ENCODE results near the gene ANKRD34C. TPM values are rescaled to one million over a fixed set of nuclear protein-coding genes. Genes with fewer than 3 reads are reported as not detected.

ANKRD34C gene
- total RNA-seq, 1 experiment from 2014 or later: not detected

DNA sequence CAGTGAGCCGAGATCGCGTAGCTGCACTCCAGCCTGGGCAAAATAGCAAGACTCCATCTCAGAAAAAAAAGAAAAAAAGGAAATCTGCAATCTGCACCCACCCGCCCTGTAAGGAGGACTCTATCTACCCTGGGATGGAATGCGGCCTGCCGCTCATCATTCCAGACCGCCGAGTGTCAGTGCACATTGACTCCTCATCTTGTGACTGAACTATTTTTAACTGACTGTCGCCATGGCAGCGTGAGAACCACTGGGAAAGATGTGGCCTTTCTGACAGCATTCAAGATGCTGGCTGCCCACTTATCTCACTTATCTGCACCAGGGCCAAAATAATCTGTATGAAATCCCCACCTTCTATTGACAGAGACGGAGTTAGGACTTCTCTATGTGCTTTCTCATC is 38.8 kb upstream of the ANKRD34C start (continued):
- TF ChIP-seq, protein P1, sequence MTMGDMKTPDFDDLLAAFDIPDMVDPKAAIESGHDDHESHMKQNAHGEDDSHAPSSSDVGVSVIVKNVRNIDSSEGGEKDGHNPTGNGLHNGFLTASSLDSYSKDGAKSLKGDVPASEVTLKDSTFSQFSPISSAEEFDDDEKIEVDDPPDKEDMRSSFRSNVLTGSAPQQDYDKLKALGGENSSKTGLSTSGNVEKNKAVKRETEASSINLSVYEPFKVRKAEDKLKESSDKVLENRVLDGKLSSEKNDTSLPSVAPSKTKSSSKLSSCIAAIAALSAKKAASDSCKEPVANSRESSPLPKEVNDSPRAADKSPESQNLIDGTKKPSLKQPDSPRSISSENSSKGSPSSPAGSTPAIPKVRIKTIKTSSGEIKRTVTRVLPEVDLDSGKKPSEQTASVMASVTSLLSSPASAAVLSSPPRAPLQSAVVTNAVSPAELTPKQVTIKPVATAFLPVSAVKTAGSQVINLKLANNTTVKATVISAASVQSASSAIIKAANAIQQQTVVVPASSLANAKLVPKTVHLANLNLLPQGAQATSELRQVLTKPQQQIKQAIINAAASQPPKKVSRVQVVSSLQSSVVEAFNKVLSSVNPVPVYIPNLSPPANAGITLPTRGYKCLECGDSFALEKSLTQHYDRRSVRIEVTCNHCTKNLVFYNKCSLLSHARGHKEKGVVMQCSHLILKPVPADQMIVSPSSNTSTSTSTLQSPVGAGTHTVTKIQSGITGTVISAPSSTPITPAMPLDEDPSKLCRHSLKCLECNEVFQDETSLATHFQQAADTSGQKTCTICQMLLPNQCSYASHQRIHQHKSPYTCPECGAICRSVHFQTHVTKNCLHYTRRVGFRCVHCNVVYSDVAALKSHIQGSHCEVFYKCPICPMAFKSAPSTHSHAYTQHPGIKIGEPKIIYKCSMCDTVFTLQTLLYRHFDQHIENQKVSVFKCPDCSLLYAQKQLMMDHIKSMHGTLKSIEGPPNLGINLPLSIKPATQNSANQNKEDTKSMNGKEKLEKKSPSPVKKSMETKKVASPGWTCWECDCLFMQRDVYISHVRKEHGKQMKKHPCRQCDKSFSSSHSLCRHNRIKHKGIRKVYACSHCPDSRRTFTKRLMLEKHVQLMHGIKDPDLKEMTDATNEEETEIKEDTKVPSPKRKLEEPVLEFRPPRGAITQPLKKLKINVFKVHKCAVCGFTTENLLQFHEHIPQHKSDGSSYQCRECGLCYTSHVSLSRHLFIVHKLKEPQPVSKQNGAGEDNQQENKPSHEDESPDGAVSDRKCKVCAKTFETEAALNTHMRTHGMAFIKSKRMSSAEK (CRISPR knock-in tag; IDR thresholded peaks at IDR 0.05; ENCODE audit: borderline replicate concordance): no peak
- TF ChIP-seq FOXJ3 (CRISPR knock-in tag; IDR thresholded peaks at IDR 0.05; ENCODE audit: borderline replicate concordance) (no peak), EMX1 (CRISPR knock-in tag; IDR thresholded peaks at IDR 0.05) (no peak), PREB (CRISPR knock-in tag; IDR thresholded peaks at IDR 0.05; ENCODE audit: borderline replicate concordance) (no peak), NR2C2 (CRISPR knock-in tag; IDR thresholded peaks at IDR 0.05) (no peak)
- TF ChIP-seq, protein P2, sequence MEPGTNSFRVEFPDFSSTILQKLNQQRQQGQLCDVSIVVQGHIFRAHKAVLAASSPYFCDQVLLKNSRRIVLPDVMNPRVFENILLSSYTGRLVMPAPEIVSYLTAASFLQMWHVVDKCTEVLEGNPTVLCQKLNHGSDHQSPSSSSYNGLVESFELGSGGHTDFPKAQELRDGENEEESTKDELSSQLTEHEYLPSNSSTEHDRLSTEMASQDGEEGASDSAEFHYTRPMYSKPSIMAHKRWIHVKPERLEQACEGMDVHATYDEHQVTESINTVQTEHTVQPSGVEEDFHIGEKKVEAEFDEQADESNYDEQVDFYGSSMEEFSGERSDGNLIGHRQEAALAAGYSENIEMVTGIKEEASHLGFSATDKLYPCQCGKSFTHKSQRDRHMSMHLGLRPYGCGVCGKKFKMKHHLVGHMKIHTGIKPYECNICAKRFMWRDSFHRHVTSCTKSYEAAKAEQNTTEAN (CRISPR knock-in tag; IDR thresholded peaks at IDR 0.05): no peak
- TF ChIP-seq, protein P3, sequence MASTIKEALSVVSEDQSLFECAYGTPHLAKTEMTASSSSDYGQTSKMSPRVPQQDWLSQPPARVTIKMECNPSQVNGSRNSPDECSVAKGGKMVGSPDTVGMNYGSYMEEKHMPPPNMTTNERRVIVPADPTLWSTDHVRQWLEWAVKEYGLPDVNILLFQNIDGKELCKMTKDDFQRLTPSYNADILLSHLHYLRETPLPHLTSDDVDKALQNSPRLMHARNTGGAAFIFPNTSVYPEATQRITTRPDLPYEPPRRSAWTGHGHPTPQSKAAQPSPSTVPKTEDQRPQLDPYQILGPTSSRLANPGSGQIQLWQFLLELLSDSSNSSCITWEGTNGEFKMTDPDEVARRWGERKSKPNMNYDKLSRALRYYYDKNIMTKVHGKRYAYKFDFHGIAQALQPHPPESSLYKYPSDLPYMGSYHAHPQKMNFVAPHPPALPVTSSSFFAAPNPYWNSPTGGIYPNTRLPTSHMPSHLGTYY (CRISPR knock-in tag; IDR thresholded peaks at IDR 0.05): no peak

DNA sequence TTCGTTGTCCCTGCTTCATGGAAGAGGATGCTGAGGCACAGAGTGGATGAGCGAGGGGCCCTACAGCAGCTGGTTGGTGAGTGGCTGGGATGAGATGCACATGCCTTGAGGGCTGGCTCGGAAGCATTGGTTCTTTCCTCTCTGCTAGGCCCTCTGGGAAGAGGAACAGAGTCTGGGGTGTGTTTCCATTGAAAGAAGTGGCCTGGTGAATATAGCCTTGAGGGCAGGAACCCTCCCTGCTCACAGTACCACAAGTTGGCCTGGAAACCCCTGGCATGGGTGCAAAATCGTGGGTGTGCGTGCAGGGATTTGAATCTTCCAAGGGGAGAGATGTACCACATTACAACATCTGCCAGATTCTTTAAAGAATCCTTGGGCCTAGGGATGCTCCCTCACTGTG is 37.6 kb upstream of the ANKRD34C start:
- DNase-seq (ENCODE audit: low spot score) (no peak), ATAC-seq (no peak)
- Mint-ChIP-seq H3K27ac (no peak overlapping the region), H3K9me3 (peaks cover 3% of the 10 kb centered on the region; the same call in 1 of the 2 replicates), H3K4me1 (peaks cover 4% of the 10 kb centered on the region), H3K27me3 (ENCODE audit: low read depth) (no peaks in the 10 kb centered on the region; the same call in 1 of the 2 replicates), H3K4me3 (no peak overlapping the region), H3K36me3 (no peaks in the 10 kb centered on the region)
- ChIA-PET CTCF (no interaction called here), POLR2A (no interaction called here)
- TF ChIP-seq ZNF281 (CRISPR knock-in tag; IDR thresholded peaks at IDR 0.05) (no peak), SP1 (CRISPR knock-in tag; conservative IDR thresholded peaks at IDR 0.05) (no peak), EMX1 (CRISPR knock-in tag; IDR thresholded peaks at IDR 0.05) (no peak), ZNF317 (CRISPR knock-in tag; IDR thresholded peaks at IDR 0.05; ENCODE audit: borderline replicate concordance, low read depth) (no peak)

- Mint-ChIP-seq H3K4me1 (no peaks in the 10 kb centered on the region), H3K9me3 (no peaks in the 10 kb centered on the region), H3K36me3 (no peaks in the 10 kb centered on the region), H3K27ac (no peak overlapping the region), H3K27me3 (ENCODE audit: low read depth) (no peaks in the 10 kb centered on the region), H3K4me3 (no peak overlapping the region)
- CTCF ChIA-PET: no interaction called here
- POLR2A ChIA-PET: no interaction called here
- no peak for ATAC-seq
- DNase-seq (ENCODE audit: low spot score): no peak
- TF ChIP-seq E2F1 (CRISPR knock-in tag; IDR thresholded peaks at IDR 0.05) (no peak), ZNF671 (CRISPR knock-in tag; IDR thresholded peaks at IDR 0.05) (no peak)
- TF ChIP-seq, protein P4, sequence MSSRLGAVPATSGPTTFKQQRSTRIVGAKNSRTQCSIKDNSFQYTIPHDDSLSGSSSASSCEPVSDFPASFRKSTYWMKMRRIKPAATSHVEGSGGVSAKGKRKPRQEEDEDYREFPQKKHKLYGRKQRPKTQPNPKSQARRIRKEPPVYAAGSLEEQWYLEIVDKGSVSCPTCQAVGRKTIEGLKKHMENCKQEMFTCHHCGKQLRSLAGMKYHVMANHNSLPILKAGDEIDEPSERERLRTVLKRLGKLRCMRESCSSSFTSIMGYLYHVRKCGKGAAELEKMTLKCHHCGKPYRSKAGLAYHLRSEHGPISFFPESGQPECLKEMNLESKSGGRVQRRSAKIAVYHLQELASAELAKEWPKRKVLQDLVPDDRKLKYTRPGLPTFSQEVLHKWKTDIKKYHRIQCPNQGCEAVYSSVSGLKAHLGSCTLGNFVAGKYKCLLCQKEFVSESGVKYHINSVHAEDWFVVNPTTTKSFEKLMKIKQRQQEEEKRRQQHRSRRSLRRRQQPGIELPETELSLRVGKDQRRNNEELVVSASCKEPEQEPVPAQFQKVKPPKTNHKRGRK (CRISPR knock-in tag; IDR thresholded peaks at IDR 0.05; ENCODE audit: borderline replicate concordance): no peak
- TF ChIP-seq, protein P5, sequence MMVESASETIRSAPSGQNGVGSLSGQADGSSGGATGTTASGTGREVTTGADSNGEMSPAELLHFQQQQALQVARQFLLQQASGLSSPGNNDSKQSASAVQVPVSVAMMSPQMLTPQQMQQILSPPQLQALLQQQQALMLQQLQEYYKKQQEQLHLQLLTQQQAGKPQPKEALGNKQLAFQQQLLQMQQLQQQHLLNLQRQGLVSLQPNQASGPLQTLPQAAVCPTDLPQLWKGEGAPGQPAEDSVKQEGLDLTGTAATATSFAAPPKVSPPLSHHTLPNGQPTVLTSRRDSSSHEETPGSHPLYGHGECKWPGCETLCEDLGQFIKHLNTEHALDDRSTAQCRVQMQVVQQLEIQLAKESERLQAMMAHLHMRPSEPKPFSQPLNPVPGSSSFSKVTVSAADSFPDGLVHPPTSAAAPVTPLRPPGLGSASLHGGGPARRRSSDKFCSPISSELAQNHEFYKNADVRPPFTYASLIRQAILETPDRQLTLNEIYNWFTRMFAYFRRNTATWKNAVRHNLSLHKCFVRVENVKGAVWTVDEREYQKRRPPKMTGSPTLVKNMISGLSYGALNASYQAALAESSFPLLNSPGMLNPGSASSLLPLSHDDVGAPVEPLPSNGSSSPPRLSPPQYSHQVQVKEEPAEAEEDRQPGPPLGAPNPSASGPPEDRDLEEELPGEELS (CRISPR knock-in tag; IDR thresholded peaks at IDR 0.05): no peak
Observed at GRCh38 chr15:79248183-79248582, 34.3 kb upstream of the ANKRD34C start.

Measured in WTC11 (cell line).